ENCODE measurements around the gene SLC25A38. TPM values are rescaled to one million over a fixed set of nuclear protein-coding genes. Genes with fewer than 3 reads are reported as not detected.
A peak's percentile ranks its signal among the peaks of the same experiment; 100 is the strongest.

Gene SLC25A38
- total and polyA plus RNA-seq, 9 of the 15 experiments (the other 6 are each of a cell fraction or from before 2014, with no cell fraction given) = 13.5 to 51.1 (median 30.6) TPM

GRCh38 chr3:39383881-39384664, 903 bp downstream of the SLC25A38 start (continued):
- TF ChIP-seq, protein P1, sequence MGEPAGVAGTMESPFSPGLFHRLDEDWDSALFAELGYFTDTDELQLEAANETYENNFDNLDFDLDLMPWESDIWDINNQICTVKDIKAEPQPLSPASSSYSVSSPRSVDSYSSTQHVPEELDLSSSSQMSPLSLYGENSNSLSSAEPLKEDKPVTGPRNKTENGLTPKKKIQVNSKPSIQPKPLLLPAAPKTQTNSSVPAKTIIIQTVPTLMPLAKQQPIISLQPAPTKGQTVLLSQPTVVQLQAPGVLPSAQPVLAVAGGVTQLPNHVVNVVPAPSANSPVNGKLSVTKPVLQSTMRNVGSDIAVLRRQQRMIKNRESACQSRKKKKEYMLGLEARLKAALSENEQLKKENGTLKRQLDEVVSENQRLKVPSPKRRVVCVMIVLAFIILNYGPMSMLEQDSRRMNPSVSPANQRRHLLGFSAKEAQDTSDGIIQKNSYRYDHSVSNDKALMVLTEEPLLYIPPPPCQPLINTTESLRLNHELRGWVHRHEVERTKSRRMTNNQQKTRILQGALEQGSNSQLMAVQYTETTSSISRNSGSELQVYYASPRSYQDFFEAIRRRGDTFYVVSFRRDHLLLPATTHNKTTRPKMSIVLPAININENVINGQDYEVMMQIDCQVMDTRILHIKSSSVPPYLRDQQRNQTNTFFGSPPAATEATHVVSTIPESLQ (CRISPR knock-in tag; IDR thresholded peaks at IDR 0.05) = peak; percentile 16; the same call in 1 of the 2 replicates
- TF ChIP-seq SNIP1 (IDR thresholded peaks at IDR 0.05; ENCODE audit: low read depth) = no peak
- peak; percentile 84; the same call in 1 of the 2 replicates for TF ChIP-seq TGIF2 (CRISPR knock-in tag; IDR thresholded peaks at IDR 0.05)
- no peak for TF ChIP-seq GTF2A2 (tag; IDR thresholded peaks at IDR 0.05)
- TF ChIP-seq BHLHE40 (IDR thresholded peaks at IDR 0.05; ENCODE audit: low read length) = peak; percentile 17; the same call in 1 of the 2 replicates
- 0 out of 2 replicates have a peak, but pooled peaks have one; percentile 20 for TF ChIP-seq SMARCA4 (IDR thresholded peaks at IDR 0.05)
- TF ChIP-seq SMAD2 (IDR thresholded peaks at IDR 0.05; ENCODE audit: low read depth, low read length) = no peak
- peak; percentile 65; the same call in 1 of the 2 replicates for TF ChIP-seq EP400 (IDR thresholded peaks at IDR 0.05)
- TF ChIP-seq, protein P2, sequence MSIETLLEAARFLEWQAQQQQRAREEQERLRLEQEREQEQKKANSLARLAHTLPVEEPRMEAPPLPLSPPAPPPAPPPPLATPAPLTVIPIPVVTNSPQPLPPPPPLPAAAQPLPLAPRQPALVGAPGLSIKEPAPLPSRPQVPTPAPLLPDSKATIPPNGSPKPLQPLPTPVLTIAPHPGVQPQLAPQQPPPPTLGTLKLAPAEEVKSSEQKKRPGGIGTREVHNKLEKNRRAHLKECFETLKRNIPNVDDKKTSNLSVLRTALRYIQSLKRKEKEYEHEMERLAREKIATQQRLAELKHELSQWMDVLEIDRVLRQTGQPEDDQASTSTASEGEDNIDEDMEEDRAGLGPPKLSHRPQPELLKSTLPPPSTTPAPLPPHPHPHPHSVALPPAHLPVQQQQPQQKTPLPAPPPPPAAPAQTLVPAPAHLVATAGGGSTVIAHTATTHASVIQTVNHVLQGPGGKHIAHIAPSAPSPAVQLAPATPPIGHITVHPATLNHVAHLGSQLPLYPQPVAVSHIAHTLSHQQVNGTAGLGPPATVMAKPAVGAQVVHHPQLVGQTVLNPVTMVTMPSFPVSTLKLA (conservative IDR thresholded peaks at IDR 0.05) = peak; percentile 99
- TF ChIP-seq CHD1 (IDR thresholded peaks at IDR 0.05; ENCODE audit: low read length) = peak; percentile 24
- peak; percentile 100 for TF ChIP-seq RBM25 (IDR thresholded peaks at IDR 0.05; ENCODE audit: low read depth, low read length, severe bottlenecking)
- peak; percentile 54; the same call in 1 of the 2 replicates for TF ChIP-seq KLF1 (tag; IDR thresholded peaks at IDR 0.05)
- TF ChIP-seq ZNF143 (CRISPR knock-in tag; IDR thresholded peaks at IDR 0.05) = no peak
- TF ChIP-seq ATF1 (CRISPR knock-in tag; IDR thresholded peaks at IDR 0.05) = peak; percentile 57; the same call in 1 of the 2 replicates
- peak; percentile 52 for TF ChIP-seq ATF1 (tag; IDR thresholded peaks at IDR 0.05)
- TF ChIP-seq CREB1 (IDR thresholded peaks at IDR 0.05) = peak; percentile 66; the same call in 1 of the 2 replicates
- peak; percentile 79 for TF ChIP-seq CREB1 (CRISPR knock-in tag; IDR thresholded peaks at IDR 0.05)
- TF ChIP-seq FIP1L1 (IDR thresholded peaks at IDR 0.05; ENCODE audit: low read depth, low read length, poor library complexity, severe bottlenecking) = peak; percentile 10
- TF ChIP-seq ESRRA (IDR thresholded peaks at IDR 0.05; ENCODE audit: borderline replicate concordance, low read depth) = no peak; the same call in 1 of the 2 replicates
- TF ChIP-seq FOXP1 (CRISPR knock-in tag; IDR thresholded peaks at IDR 0.05) = peak; percentile 14; the same call in 1 of the 2 replicates
- peak in 1 of 2 experiments; percentile 33; a peak in 1 of 4 replicates for TF ChIP-seq KDM4B (IDR thresholded peaks at IDR 0.05; ENCODE audit: borderline replicate concordance in 2 of 2, low read depth in 1 of 2)
- no peak for TF ChIP-seq ETV6 (IDR thresholded peaks at IDR 0.05; ENCODE audit: borderline replicate concordance in 1 of 2, low read depth in 2 of 2, low read length in 1 of 2)
- peak; percentile 88 for TF ChIP-seq ETV6 (CRISPR knock-in tag; IDR thresholded peaks at IDR 0.05; ENCODE audit: borderline replicate concordance)
- TF ChIP-seq TEAD4 (IDR thresholded peaks at IDR 0.05; ENCODE audit: low read length) = no peak
- TF ChIP-seq TEAD4 (CRISPR knock-in tag; IDR thresholded peaks at IDR 0.05; ENCODE audit: borderline replicate concordance) = peak; percentile 11; the same call in 1 of the 2 replicates
- TF ChIP-seq SUPT5H (IDR thresholded peaks at IDR 0.05) = peak; percentile 75
- TF ChIP-seq NELFE (IDR thresholded peaks at IDR 0.05; ENCODE audit: insufficient read depth, insufficient read length) = no peak
- TF ChIP-seq KAT7 (CRISPR knock-in tag; IDR thresholded peaks at IDR 0.05; ENCODE audit: borderline replicate concordance) = no peak

Data from K562 (cell line).